Natural killer cell (primary cell): ENCODE results near the gene KCNK4. TPM values are rescaled to one million over a fixed set of nuclear protein-coding genes. Genes with fewer than 3 reads are reported as not detected.

ENCODE experiments used
- ATAC-seq, 3 donors: fragments of 150-1000 bp in 2 of 3; fragments of 200-7000 bp in 1 of 3; cut with Tn5 transposase; 1 replicate in 1 of 3; 2 replicates in 2 of 3; pipeline ENCODE4 v1.10.0; 2021; ENCODE audit warnings: mild to moderate bottlenecking in 2 of 3, moderate library complexity in 2 of 3
- DNase-seq, 2 donors: peaks; one replicate each; pipeline versions ENCODE4 v3.0.0 to v3.0.0-alpha.2; 2013 to 2021; ENCODE audit warnings: mixed read lengths in 1 of 2
- H3K27ac ChIP-seq: one replicate; pipeline ENCODE4 v1.5.1; 2013; ENCODE audit warnings: mild to moderate bottlenecking, low read length
- H3K27me3 ChIP-seq: one replicate; pipeline ENCODE4 v1.6.1; 2013; ENCODE audit warnings: low read length; ENCODE audit not compliant: control insufficient read depth, insufficient read depth
- H3K36me3 ChIP-seq: one replicate; pipeline ENCODE4 v1.6.1; 2013; ENCODE audit warnings: low read length; ENCODE audit not compliant: control insufficient read depth, insufficient read depth
- H3K4me1 ChIP-seq: one replicate; pipeline ENCODE4 v1.6.1; 2013; ENCODE audit warnings: low read length; ENCODE audit not compliant: control insufficient read depth, insufficient read depth
- H3K4me3 ChIP-seq: one replicate; pipeline ENCODE4 v1.5.1; 2013; ENCODE audit warnings: low read length
- H3K9me3 ChIP-seq: one replicate; pipeline ENCODE4 v1.6.1; 2013; ENCODE audit warnings: low read length; ENCODE audit not compliant: control insufficient read depth, insufficient read depth
- H3K27ac Mint-ChIP-seq, 2 donors: one replicate each; pipeline ENCODE4 v1.8.0; 2022; ENCODE audit warnings: mild to moderate bottlenecking in 2 of 2, mixed read lengths in 2 of 2, moderate library complexity in 1 of 2
- H3K27me3 Mint-ChIP-seq, 2 donors: one replicate each; pipeline ENCODE4 v1.8.0; 2022; ENCODE audit warnings: low read depth in 2 of 2, mixed read lengths in 2 of 2
- H3K36me3 Mint-ChIP-seq: one replicate; pipeline ENCODE4 v1.8.0; 2022; ENCODE audit warnings: mixed read lengths
- H3K4me1 Mint-ChIP-seq, 2 donors: one replicate each; pipeline ENCODE4 v1.8.0; 2022; ENCODE audit warnings: mixed read lengths in 2 of 2
- H3K4me3 Mint-ChIP-seq: one replicate; pipeline ENCODE4 v1.8.0; 2022; ENCODE audit warnings: mild to moderate bottlenecking, moderate library complexity, mixed read lengths
- H3K9me3 Mint-ChIP-seq, 2 donors: one replicate each; pipeline ENCODE4 v1.8.0; 2022; ENCODE audit warnings: mixed read lengths in 2 of 2
- CTCF ChIP-seq: fragments of 200-600 bp; IDR thresholded peaks from one replicate; pipeline ENCODE4 v1.8.0; 2022; ENCODE audit warnings: antibody characterized with exemption
- WGBS: methylation state at CpG from one replicate; pipeline ENCODE4 v1.1.7; 2013; ENCODE audit warnings: missing lambda C conversion rate; ENCODE audit not compliant: insufficient coverage; 5-methylcytosine and 5-hydroxymethylcytosine counted together
- intact Hi-C: fragments of 100-400 bp; cut with micrococcal nuclease; formaldehyde crosslinking; loops from one replicate; pipeline ENCODE4 v1.14.2; 2022
- total RNA-seq, 4 donors: library from RNA; stranded (reverse); fragments of 120-200 nt in 1 of 4; gene quantifications; one replicate each; pipeline versions ENCODE4 v1.2.3 to v1.2.4, GENCODE V29; 2013 to 2022

KCNK4 gene
- total RNA-seq, 3 donors from 2014 or later (not counting 1 experiment from before 2014, with no cell fraction given): 0.30 to 0.86 TPM; not detected in 1

- WGBS: 35% methylated on average over 39 of the region's 42 CpGs
- DNase-seq (no peak), ATAC-seq (peak in 1 of 3 donors; percentile 10)
These were observed 1.6 kb downstream of the KCNK4 start for GRCh38 chr11:64292460-64293254.

GRCh38 chr11:64294774-64295173 lies 3.7 kb downstream of the KCNK4 start:
- DNase-seq (no peak), ATAC-seq (no peak)
- no peak for TF ChIP-seq CTCF
- H3K4me1 ChIP-seq: peaks cover 16% of the 10 kb centered on the region
- H3K27me3 Mint-ChIP-seq: peaks cover 43 to 59% of the 10 kb centered on the region in 2 donors
- intact Hi-C loops: no loop called here
- H3K27ac ChIP-seq: no peak overlapping the region
- H3K9me3 ChIP-seq: no peaks in the 10 kb centered on the region
- H3K4me3 ChIP-seq: no peak overlapping the region
- WGBS: 70% methylated on average over 3 of the region's 3 CpGs
- H3K36me3 Mint-ChIP-seq: no peaks in the 10 kb centered on the region
- peaks cover 56% of the 10 kb centered on the region for H3K27me3 ChIP-seq
- no peaks in the 10 kb centered on the region for H3K36me3 ChIP-seq
- peaks cover 6 to 21% of the 10 kb centered on the region in 2 donors for H3K4me1 Mint-ChIP-seq
- H3K4me3 Mint-ChIP-seq: no peak overlapping the region
- no peak overlapping the region for H3K27ac Mint-ChIP-seq
- H3K9me3 Mint-ChIP-seq: no peaks in the 10 kb centered on the region

More at GRCh38 chr11:64292460-64293254, 1.6 kb downstream of the KCNK4 start:
- Histone ChIP-seq H3K4me1 (peaks cover 11% of the 10 kb centered on the region), H3K9me3 (no peaks in the 10 kb centered on the region), H3K27ac (no peak overlapping the region), H3K4me3 (no peak overlapping the region), H3K36me3 (no peaks in the 10 kb centered on the region), H3K27me3 (peaks cover 43% of the 10 kb centered on the region)
- peak overlapping the region; percentile 49 for H3K4me3 Mint-ChIP-seq
- peaks cover 6 to 15% of the 10 kb centered on the region in 2 donors for H3K4me1 Mint-ChIP-seq
- H3K9me3 Mint-ChIP-seq: no peaks in the 10 kb centered on the region
- no peak overlapping the region for H3K27ac Mint-ChIP-seq
- no peak for TF ChIP-seq CTCF
- H3K36me3 Mint-ChIP-seq: no peaks in the 10 kb centered on the region
- intact Hi-C loops: no loop called here
- H3K27me3 Mint-ChIP-seq: peaks cover 37 to 46% of the 10 kb centered on the region in 2 donors

GRCh38 chr11:64295760-64296159 lies 4.7 kb downstream of the KCNK4 start:
- H3K9me3 Mint-ChIP-seq: no peaks in the 10 kb centered on the region
- 87% methylated on average over 2 of the region's 4 CpGs for WGBS
- no peak overlapping the region for H3K27ac Mint-ChIP-seq
- ATAC-seq (no peak), DNase-seq (no peak)
- H3K4me1 Mint-ChIP-seq: peaks cover 6 to 24% of the 10 kb centered on the region in 2 donors
- intact Hi-C loops: no loop called here
- TF ChIP-seq CTCF: no peak
- no peaks in the 10 kb centered on the region for H3K9me3 ChIP-seq
- H3K4me3 ChIP-seq: no peak overlapping the region
- peaks cover 60% of the 10 kb centered on the region for H3K27me3 ChIP-seq
- no peak overlapping the region for H3K4me3 Mint-ChIP-seq
- no peak overlapping the region for H3K27ac ChIP-seq
- H3K36me3 Mint-ChIP-seq: no peaks in the 10 kb centered on the region
- H3K36me3 ChIP-seq: no peaks in the 10 kb centered on the region
- peaks cover 43 to 62% of the 10 kb centered on the region in 2 donors for H3K27me3 Mint-ChIP-seq
- peaks cover 26% of the 10 kb centered on the region for H3K4me1 ChIP-seq
